Smooth muscle cell (in vitro differentiated cells): Measurements from ENCODE around the gene WNT8B. TPM values are rescaled to one million over a fixed set of nuclear protein-coding genes. Genes with fewer than 3 reads are reported as not detected.

ENCODE experiments used
- DNase-seq: peaks from one replicate; lab custom pipeline; 2025; ENCODE audit not compliant: unreplicated experiment; lab: John Stamatoyannopoulos, UW
- H2AFZ ChIP-seq: fragments of 200-600 bp; sonication (generic); 2 replicates; pipeline ENCODE4 v1.6.0; 2016; ENCODE audit warnings: antibody characterized with exemption, low read depth, mild to moderate bottlenecking
- H3F3A ChIP-seq: fragments of 200-600 bp; sonication (generic); 2 replicates; pipeline ENCODE4 v1.6.0; 2017; ENCODE audit warnings: antibody characterized with exemption, low read depth
- H3K27ac ChIP-seq: fragments of 200-600 bp; sonication (generic); 2 replicates; pipeline ENCODE4 v1.5.1; 2016; ENCODE audit warnings: low read depth, mild to moderate bottlenecking
- H3K27me3 ChIP-seq: fragments of 200-600 bp; sonication (generic); 2 replicates; pipeline ENCODE4 v1.6.1; 2016; ENCODE audit warnings: low read depth, mild to moderate bottlenecking
- H3K36me3 ChIP-seq: fragments of 200-600 bp; sonication (generic); 2 replicates; pipeline ENCODE4 v1.5.1; 2016; ENCODE audit warnings: low read depth
- H3K4me1 ChIP-seq: fragments of 200-600 bp; sonication (generic); 2 replicates; pipeline ENCODE4 v1.5.1; 2016; ENCODE audit warnings: low read depth
- H3K4me2 ChIP-seq: fragments of 200-600 bp; sonication (generic); 2 replicates; pipeline ENCODE4 v1.6.0; 2016; ENCODE audit warnings: mild to moderate bottlenecking
- H3K4me3 ChIP-seq: fragments of 200-600 bp; sonication (generic); 2 replicates; pipeline ENCODE4 v1.5.1; 2016; ENCODE audit warnings: mild to moderate bottlenecking
- H3K79me2 ChIP-seq: fragments of 200-600 bp; sonication (generic); 2 replicates; pipeline ENCODE4 v1.6.0; 2016; ENCODE audit warnings: low read depth, mild to moderate bottlenecking
- H3K9ac ChIP-seq: fragments of 200-600 bp; sonication (generic); 2 replicates; pipeline ENCODE4 v1.6.0; 2016; ENCODE audit warnings: low read depth
- H3K9me3 ChIP-seq: fragments of 200-600 bp; sonication (generic); replicated peaks from 2 replicates; pipeline ENCODE4 v1.5.1; 2016; ENCODE audit warnings: low read depth
- H4K20me1 ChIP-seq: fragments of 200-600 bp; sonication (generic); 2 replicates; pipeline ENCODE4 v1.6.0; 2016; ENCODE audit warnings: low read depth
- CTCF ChIP-seq: fragments of 200-600 bp; sonication (generic); IDR thresholded peaks from 2 replicates; pipeline ENCODE4 v1.5.1; 2017; ENCODE audit warnings: borderline replicate concordance, mild to moderate bottlenecking, antibody characterized with exemption; ENCODE audit not compliant: insufficient read depth, poor library complexity, severe bottlenecking
- WGBS: methylation state at CpG from one replicate; pipeline ENCODE4 v1.1.7; 2016; ENCODE audit warnings: low lambda C conversion rate; 5-methylcytosine and 5-hydroxymethylcytosine counted together
- polyA plus RNA-seq: library from polyadenylated mRNA; unstranded; fragments of >200 nt; fragmentation: Nextera tagmentation; extraction: Ambion mirVana; gene quantifications from 2 replicates; pipeline ENCODE4 v1.2.1, GENCODE V29; 2016
- total RNA-seq: library from RNA; depleted of rRNA; stranded (reverse); fragments of >200 nt; gene quantifications from 2 replicates; pipeline ENCODE4 v1.2.3, GENCODE V29; 2014

The WNT8B gene
- total and polyA plus RNA-seq, 2 experiments from 2014 or later, result not detected

- H2AFZ ChIP-seq, result no peak overlapping the region
- WGBS, result 3% methylated on average over 55 of the region's 59 CpGs
These were observed 19.5 kb downstream of the WNT8B start for GRCh38 chr10:100482181-100482833.

GRCh38 chr10:100482834-100483185 lies 20.0 kb downstream of the WNT8B start:
- Histone ChIP-seq H3K4me1 (peaks cover 40% of the 10 kb centered on the region), H3K9me3 (no peaks in the 10 kb centered on the region), H3K27me3 (peaks cover 99% of the 10 kb centered on the region), H3K4me2 (peak overlapping the region; percentile 93), H4K20me1 (no peaks in the 10 kb centered on the region), H3K36me3 (no peaks in the 10 kb centered on the region), H3K79me2 (no peaks in the 10 kb centered on the region), H3F3A (no peaks in the 10 kb centered on the region), H3K27ac (no peak overlapping the region), H3K9ac (no peak overlapping the region), H3K4me3 (peak overlapping the region; percentile 48), H2AFZ (no peak overlapping the region)
- 31% methylated on average over 5 of the region's 5 CpGs for WGBS
- DNase-seq, result no peak
- TF ChIP-seq CTCF, result no peak

More at GRCh38 chr10:100482181-100482833, 19.5 kb downstream of the WNT8B start:
- Histone ChIP-seq H3K27me3 (peaks cover 97% of the 10 kb centered on the region), H3K27ac (no peak overlapping the region), H3K9me3 (no peaks in the 10 kb centered on the region), H3K4me2 (peak overlapping the region; percentile 93), H3F3A (no peaks in the 10 kb centered on the region), H3K36me3 (no peaks in the 10 kb centered on the region), H3K9ac (no peak overlapping the region), H3K79me2 (no peaks in the 10 kb centered on the region), H3K4me1 (peaks cover 38% of the 10 kb centered on the region), H3K4me3 (peak overlapping the region; percentile 48), H4K20me1 (no peaks in the 10 kb centered on the region)
- peak; percentile 93 for TF ChIP-seq CTCF
- peak; percentile 16 for DNase-seq

- H3K4me3 ChIP-seq, result no peak overlapping the region
- H3K9ac ChIP-seq, result no peak overlapping the region
- H3K27ac ChIP-seq, result no peak overlapping the region
- TF ChIP-seq CTCF, result no peak
- no peak overlapping the region for H2AFZ ChIP-seq
- no peak overlapping the region for H3K4me2 ChIP-seq
- peaks cover 88% of the 10 kb centered on the region for H3K27me3 ChIP-seq
- no peaks in the 10 kb centered on the region for H3K36me3 ChIP-seq
- no peaks in the 10 kb centered on the region for H3F3A ChIP-seq
- H4K20me1 ChIP-seq, result no peaks in the 10 kb centered on the region
- DNase-seq, result no peak
- WGBS, result 86% methylated on average over 5 of the region's 5 CpGs
- H3K4me1 ChIP-seq, result peaks cover 40% of the 10 kb centered on the region
- no peaks in the 10 kb centered on the region for H3K9me3 ChIP-seq
- no peaks in the 10 kb centered on the region for H3K79me2 ChIP-seq
These were observed 21.3 kb downstream of the WNT8B start for GRCh38 chr10:100483876-100484666.
